GM19324 (cell line): ENCODE results near the gene BTBD9.
"Not testable (repeated sequence)": the region's sequence is repeated elsewhere in the genome, so short reads cannot be mapped to it uniquely, and the experiment has no call there.

Experiments used
- ATAC-seq: cut with Tn5 transposase; IDR thresholded peaks from one replicate; pipeline ENCODE4 v1.9.1; 2021; ENCODE audit warnings: mild to moderate bottlenecking, moderate library complexity; ENCODE audit not compliant: unreplicated experiment, low FRiP score

The BTBD9 gene

DNA sequence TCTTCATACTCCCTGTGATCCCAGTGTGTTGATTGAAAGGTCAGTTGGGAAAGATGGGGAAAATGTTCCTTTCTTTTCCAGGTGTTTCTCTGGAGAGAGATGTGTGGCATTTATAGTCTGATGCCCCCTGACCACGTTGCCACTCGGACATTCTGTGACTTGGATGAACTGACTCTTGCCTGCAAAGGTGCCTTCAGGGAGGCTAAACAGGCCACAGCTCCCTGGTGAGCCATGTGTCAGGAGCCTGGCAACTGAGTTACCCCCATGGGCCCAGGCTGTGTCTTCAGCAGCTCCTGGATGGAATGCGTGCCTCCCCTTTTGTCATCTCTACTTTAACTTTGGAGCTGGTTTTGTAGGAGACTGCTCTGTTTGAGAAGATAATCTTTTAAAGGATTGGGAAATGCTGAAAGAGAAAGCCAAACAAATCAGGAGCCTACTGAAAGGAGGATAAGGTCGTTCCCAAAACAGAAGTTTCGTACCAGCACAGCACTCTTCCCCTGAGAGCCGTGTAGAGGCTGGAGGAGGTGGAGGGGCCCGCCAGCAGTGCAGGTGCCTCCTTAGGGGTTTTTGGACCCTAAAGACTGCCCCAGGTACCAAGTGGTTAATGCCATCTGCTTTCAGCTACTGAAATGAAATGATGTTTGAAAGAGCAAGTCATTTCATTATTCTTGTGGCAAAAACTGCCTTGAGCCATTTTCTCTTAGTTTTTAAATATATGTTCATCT, 497.4 kb downstream of the BTBD9 start:
- no peak for ATAC-seq

DNA sequence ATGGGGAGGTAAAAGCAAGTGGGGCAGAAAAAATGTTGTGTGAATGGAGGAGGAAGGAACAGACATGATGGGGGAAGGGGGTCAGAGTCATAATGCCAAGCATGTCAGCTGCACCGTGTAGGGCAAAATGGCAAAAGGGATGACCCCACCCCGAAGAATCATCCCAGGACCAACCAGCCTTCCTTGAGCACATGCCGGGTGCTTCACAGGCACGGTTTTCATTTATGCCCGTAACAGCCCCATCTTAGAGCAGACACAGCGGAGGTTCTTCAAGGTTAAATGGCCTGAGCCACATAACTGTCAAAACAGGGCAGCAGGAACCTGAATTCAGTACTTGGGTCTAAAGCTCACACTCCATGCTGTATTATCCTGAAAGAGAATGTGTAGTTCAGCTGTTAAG, 498.0 kb downstream of the BTBD9 start:
- ATAC-seq, result no peak

DNA sequence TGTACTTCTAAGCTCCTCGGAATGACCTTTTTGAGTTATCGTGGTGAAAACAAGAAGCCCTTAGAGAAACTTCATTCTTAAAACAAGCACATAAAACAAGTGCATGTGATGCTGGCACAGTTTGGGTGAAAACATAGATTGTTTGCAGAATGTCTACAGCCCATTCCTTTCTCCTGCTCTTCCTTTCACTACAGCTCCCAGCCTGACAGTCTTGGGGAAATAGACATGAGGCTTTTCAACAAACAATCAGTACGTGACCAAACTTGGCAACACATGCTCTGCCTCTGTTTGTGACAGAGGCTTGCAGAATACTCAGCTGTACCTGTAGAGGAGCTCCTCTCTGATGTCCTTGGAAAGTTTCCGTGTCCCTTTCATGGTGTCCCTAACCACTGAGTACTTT, 498.6 kb downstream of the BTBD9 start:
- no peak for ATAC-seq

DNA sequence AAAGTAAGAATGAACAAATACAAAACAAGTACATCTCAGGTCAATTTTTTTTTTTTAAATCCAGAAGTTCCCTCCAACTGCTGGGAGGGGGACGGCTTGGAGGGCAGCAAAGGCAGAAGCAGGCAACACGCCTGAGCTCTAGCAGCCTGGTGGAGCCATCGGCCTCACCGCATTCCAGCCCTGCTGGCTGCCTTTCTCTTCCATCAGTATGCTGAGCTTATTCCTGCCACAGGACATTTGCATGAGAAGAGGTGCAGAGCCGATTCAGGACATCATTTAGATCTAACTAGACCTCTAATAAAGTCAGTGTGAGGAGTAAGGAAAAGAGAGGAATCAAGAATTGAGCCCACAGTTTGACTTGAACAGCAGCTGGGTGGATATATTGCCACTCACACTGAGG, 501.4 kb downstream of the BTBD9 start:
- ATAC-seq, result no peak

DNA sequence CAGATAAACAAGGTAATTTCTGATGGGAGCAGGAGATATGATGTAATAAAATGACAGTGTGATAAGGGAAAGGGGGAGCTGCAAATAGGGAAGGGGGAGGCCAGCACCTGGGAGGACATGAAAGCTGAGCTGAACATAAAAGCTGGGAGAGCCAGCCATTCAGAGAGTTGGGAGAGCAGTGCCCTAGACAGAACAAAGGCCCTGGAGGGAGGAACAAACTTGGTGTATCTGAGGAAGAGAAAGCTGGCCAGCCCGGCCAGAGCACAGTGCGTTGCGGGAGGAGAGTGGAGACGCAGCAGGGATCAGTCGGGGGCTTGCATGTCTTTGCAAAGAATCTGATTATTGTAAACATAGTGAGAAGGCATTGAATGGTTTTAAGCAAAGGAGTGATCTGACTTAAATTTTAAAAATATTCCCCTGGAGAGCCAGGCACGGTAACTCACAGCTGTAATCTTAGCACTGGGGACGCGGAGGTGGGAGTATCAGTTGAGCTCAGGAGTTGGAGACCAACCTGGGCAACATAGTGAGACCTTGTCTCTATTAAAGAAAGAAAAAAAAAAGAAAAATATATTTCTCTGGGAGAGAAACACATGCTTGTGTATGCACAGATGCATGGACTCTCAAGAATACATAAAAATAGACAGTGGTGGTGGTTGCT, 502.0 kb downstream of the BTBD9 start:
- no peak for ATAC-seq

DNA sequence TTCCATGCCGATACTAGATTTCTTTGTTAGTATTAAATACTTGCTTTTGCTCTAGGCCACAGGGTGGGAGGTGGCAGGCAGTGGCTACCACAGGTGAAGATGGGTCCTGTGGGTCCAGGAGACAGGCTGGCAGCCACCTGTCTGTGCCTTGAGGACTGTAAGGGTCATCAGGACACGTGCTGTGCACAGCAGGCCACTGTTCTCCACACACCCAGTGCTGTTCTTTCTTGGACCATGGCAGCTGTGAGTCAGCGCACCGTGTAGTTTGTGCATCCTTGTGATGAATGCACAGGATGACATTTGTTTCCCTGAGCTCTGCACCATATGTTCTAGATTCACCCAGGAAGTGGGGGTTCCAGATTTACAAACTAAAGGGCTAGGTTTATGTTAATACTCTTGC, 503.2 kb downstream of the BTBD9 start:
- ATAC-seq, result no peak

DNA sequence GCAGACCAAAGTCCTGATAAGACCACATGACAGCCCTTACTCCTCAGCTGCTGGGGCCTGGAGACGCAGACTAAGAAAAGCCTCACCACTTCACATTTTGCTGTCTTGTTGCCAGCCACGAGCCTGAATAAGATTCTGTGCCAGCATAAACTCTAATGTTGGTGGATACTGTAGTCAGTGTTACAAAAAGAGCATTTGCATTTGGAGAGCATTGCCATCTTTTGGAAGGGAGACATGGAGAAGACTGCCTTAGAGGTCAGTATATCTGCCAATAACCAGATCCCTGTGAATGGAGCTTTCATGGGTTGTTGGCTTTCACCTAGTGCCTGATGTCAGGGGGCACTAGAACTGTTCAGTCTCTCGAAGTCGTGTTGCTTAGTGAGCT, 505.0 kb downstream of the BTBD9 start:
- no peak for ATAC-seq

DNA sequence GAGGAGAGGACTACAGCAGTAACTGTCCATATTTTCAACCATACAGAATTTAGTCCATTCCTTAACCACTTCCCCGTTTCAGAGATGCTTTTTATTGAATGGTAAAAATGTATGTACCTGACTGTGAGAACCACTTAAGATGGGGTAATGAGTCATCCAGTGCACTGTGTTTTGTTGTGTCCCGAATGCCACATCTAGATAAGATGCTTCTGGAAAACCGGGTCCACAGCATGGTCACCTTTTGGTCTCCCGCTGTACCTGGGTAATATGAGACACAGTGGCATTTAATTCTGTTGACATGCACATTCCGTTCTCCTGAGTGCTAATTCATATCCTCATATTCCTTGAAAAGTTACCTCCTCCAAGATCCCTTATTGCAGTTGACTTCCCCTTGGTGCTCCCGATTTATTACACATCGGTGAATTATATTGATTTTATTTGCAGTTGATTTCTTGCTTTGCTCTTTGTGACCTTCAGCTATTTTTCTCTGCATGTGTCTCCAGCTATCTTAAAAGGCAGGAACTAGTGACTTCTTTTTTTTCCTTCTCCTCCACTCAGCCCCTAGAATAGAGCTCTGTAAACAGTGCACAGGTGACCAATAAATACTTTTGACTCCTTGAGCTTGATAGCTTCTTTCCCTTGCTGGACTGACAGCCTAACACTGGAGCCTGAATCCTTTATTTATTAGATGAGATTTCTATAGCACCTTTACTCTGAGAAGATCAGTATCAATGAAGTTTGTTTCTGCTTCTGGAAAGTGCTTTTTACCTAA, 505.6 kb downstream of the BTBD9 start:
- ATAC-seq, result no peak

DNA sequence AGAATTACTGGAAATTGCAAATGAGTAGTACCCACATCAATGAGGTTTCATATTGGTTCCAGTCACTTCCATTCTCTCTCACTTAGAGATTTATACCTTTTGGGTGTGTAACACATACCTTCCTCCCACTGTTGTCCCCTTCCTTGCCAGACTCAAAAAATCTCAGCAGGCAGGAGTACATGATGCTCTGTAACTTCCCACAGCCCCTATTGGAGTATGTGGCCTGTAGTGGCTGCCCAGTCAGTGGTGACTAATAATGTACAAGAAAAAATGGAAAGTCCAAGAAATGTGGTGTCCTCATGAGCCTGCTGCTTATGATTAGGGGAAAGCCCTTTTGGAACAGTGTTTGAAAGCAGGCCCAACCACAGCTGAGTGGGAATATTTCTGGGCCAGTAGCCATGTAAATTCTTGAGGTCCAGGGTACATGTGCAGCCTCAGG, 508.2 kb downstream of the BTBD9 start:
- no peak for ATAC-seq

DNA sequence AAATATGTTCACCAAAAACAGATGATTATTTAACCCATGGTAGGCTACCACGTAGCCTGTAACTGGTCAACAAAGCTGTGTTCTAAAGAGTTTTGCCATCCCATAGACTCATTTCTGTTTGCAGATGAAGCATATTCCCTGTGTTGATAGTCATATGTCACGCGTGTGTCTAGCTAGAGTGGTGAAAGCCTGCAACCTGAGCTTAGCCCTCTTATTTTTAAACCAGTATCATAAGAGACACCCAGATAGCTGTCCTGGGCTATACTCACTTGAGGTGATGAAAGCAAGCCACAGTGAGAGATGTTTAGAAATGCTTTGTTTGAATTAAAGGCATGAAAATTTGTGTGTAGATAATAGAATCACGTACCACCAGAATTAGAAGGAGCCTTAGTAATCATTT, 512.4 kb downstream of the BTBD9 start:
- no peak for ATAC-seq

DNA sequence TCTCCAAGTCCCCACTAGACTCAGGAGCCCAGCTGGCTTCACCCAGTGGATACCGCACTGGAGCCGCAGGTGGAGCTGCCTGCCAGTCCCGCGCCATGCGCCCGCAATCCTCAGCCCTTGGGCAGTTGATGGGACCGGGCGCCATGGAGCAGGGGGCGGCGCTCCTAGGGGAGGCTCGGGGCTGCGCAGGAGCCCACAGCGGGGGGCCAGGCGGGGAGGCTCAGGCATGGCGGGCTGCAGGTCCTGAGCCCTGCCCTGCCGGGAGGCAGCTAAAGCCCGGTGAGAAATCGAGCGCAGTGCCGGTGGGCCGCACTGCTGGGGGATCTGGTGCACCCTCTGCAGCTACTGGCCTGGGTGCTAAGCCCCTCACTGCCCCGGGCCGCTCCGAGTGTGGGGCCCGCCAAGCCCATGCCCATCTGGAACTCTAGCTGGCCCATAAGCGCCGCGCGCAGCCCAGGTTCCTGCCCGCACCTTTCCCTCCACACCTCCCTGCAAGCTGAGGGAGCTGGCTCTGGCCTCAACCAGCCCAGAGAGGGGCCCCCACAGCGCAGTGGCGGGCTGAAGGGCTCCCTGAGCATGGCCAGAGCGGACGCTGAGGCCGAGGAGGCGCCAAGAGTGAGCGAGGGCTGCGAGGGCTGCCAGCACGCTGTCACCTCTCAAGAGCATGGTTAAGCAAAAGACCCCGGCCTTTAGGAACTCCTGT, 515.4 kb downstream of the BTBD9 start:
- not testable (repeated sequence) for ATAC-seq

DNA sequence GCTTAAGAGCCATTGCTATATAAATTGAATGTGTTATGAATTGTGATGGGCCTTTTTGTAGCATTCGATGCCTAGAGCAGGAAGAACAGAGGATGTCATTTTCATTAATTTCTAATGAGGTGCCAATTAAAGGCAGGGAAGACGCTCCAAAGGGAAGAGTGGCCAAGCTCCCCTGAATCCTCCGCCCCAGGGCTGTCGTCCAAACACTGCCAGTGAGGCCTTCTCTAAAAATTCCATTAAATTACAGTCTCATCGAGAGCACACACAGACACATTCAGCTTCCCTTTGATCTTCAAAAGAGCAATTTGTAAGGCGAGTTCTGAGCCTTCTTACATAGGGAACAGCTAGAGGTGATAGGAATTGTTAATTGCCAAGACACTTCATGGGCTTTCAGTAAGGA, 520.2 kb downstream of the BTBD9 start:
- no peak for ATAC-seq

DNA sequence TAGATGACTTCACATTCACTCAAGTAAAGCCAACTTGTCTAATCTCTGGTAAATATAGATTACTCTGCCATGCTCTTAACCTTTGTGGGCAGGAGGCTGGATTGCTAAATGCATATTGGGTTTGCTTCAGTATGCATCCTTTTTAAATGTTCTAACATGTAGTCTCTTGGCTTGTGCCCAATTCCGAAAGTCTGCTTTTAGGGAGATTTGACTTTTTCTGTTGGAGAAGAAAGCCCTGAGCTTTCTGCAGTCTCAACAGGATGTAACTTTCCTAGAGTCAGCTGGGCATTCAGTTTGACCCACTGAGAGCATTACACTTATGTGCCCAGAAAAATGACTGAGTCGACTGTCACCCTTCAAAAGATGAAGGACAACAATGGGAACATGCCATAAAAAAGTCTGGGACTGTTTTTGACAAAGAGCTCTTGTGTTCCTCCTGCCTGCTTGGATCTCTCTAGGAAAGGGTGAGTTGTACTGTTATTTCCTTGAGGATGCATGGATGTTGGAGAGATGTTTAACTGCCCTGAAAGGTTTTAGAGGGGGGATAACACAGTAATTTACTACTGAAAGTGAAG, 520.9 kb downstream of the BTBD9 start:
- no peak for ATAC-seq
